Right lung (tissue), 5 donors: ENCODE results near the gene JUP. TPM values are rescaled to one million over a fixed set of nuclear protein-coding genes. Genes with fewer than 3 reads are reported as not detected.

Experiments
- DNase-seq, 2 donors: peaks; one replicate each; pipeline ENCODE4 v3.0.0-alpha.2; 2013
- polyA plus RNA-seq, 5 donors: library from polyadenylated mRNA; unstranded; fragments of 120-200 nt; gene quantifications; one replicate each; pipeline versions ENCODE4 v1.2.1 to v1.2.3, GENCODE V29; 2013; ENCODE audit warnings: inconsistent platforms in 1 of 5, low replicate concordance in 1 of 5; ENCODE audit not compliant: insufficient read length in 5 of 5, insufficient read depth in 1 of 5

Gene JUP
- polyA plus RNA-seq, 5 donors = 81.3 to 137 (median 103) TPM

GRCh38 chr17:41728056-41728455, 58.5 kb downstream of the JUP start:
- DNase-seq = no peak

GRCh38 chr17:41725134-41725533, 61.4 kb downstream of the JUP start:
- DNase-seq = no peak

DNA sequence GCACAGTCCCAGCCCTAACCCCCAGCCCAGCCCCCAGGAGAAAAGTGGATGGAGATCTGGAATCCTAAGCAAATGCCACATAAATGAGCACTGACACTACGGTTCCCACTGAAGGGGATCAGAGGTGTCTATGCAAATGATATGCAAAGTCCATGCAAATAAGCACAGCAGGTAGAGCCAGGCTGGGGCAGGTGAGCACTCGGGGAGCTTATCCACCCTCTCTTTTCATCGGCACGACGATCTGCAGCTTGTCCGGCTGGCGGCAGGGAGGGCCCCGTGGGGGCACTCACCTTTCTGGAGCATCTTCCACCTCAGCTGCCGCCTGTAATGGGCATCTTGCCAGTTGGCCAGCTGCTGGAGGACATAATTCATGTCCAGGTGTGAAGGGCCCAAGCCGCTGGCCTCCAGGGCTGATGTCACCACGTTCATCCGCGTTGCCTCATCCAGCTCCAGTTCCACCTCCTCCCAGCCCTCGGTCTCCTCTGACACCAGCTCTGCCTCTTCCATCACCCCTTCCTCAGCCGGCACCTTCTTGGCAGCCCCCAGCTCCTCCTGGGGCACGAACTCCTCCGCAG, 61.9 kb downstream of the JUP start:
- DNase-seq = no peak

GRCh38 chr17:41723801-41724475, 62.6 kb downstream of the JUP start:
- DNase-seq = no peak

- no peak for DNase-seq
Observed at GRCh38 chr17:41722231-41722630, 64.3 kb downstream of the JUP start.

- DNase-seq = no peak
Observed at GRCh38 chr17:41718287-41718645, 68.2 kb downstream of the JUP start.

DNA sequence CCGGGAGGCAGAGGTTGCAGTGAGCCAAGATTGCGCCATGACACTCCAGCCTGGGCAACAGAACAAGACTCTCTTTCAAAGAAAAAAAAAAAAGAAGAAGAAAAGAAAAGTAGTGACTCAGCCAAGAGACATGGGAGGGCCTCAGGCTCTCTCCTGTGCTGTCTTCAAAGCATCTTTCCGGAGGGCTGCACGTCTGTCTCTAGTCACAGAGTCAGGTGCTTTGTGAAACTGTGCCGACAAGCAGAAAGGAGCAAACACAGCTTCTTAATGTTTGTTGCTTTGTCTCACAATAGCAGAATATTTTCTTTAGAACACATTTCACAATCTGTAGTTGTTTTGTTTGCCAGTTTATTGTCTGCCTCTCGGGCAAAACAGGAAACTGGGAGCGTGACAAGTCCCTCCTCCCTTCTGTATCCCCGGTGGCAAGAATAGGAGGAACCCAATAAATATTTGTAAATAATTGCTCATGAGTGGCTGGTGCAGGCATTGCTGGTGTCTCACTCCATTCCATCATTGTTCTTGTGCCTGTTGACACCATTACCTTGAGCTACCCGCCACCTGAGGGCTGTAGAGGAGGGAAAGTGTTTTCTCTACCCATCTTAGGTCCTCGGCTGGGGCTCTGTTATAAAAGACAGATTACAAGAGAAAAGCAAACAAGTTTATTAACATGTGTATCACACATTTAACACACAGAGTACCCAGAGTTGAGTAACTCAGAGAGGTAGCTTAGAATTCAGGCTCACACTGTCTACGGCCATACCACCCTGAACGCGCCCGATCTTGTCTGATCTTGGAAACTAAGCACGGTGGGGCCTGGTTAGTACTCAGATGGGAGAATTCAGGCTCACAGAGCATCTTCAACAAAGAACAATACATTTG, 68.9 kb downstream of the JUP start:
- DNase-seq = no peak

DNA sequence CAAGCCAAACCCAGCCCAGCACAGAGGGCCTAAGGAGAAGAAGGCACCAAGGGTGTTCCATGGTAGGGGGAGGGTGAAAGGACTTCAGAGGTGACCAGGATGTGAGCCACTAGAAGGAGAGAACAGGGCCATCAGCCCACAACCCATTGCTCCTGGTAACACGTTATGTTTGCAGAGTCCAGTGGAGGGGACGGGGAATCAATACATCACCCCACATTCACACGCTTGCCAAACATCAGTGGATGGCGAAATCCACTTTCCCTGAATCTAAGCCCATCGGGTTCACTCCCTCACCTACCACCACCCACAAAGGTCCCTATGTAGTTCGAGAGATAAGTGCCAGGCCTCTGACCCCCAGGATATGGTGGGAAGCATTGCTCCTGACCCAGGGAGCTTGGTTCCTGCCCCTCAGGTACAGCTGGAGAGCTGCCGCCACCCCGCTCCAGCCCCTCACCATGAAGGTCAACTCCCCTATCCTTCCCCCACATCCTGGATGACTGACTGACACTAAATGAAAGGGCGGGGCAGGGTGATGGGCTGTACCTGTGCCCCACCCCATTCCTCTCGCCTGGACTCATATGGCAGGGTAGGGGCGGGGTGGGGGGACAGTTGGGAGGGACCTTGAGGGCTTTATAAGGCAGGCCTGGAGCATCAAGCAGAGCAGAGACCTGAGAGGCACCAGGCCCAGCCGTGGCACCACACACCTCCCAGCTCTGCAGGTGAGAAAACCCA, 74.7 kb downstream of the JUP start, which contains the start of gene GAST:
TSS of gene GAST (plus strand) at position 663 of the 732 bp plus-strand sequence. CDS start 3,106 bp downstream, outside the sequence.
- DNase-seq = no peak

DNA sequence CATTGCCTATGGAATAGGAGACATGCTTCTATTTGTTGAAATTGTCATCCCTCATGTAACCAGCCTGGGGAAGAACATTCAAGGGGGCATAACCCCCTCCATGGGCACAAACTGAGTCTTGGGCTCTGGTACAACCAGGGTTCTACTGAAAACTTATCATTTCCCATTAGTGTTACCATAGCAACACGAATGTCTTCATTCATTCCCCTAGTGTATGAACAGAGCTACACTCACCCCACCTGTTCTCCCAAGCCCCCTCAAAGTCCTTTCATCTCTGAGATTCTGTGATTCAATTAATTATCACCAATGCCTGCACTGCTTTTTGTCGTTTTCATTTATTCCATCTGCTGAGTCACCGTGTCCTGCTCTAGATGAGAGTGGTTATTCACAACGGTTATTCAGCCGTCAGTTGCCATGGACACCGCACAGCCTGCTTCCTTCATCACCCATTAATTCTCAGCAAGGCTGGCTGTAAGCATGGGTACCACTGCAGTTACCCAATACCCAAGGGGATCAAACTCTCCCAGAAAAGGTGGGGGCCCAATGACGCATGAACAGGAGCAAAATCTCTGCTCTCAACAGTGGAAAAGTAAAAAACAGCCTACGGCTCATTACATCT, 75.9 kb downstream of the JUP start:
- no peak for DNase-seq

DNA sequence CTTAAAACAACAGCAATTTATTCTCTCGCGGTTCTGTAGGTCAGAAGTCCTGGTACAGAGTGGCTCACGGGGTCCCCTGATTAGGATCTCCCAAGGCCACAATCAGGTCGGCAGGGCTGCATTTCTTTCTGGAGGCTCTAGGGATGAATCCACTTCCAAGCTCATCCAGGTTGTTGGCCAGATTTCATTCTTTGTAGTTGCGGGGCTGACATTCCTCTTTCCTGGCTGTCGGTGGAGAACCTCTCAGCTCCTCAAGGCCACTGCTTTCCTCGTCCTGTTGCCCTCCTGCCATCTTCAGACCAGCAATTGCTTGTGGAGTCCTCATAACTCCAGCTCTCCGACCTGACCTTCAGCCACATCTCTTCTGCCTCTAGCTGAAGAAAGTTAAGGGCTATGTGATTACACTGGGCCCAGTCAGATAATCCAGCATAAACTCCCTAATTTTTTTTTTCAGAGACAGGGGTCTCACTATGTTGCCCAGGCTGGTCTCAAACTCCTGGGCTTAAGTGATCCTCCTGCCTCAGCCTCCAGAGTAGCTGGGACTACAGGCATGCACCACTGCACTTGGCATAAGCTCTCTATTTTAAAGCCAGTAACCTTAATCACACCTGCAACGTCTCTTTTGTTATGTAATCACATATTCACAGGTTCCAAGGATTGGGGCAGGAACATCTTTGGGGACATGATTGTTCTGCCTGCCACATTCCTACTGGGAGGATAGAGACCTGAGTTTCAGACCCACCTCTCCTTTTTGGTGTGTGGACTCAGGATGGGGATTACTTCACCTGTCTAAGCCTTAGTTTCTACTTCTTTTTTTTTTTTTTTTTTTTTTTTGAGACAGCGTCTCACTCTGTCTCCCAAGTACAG, 78.5 kb downstream of the JUP start:
- DNase-seq = no peak

- no peak for DNase-seq
Observed at GRCh38 chr17:41705271-41705991, 81.1 kb downstream of the JUP start.

Other genes with a start within 250 kb of the JUP start
- not detected for gene KRT9, start 214.7 kb downstream of the JUP start, polyA plus RNA-seq
- 1 to 10 TPM in 2 of 5 donors, under 1 TPM in 3; 0.55 to 2.1 (median 0.87) TPM for gene KRT14, start 199.8 kb downstream of the JUP start, polyA plus RNA-seq
- not detected for gene KRT16, start 173.9 kb downstream of the JUP start, polyA plus RNA-seq
- 10 to 100 TPM in 2 of 5 donors, 1 to 10 TPM in 3; 2.6 to 12.1 (median 5.5) TPM for gene KRT17, start 162.1 kb downstream of the JUP start, polyA plus RNA-seq
- gene EIF1, start 97.8 kb downstream of the JUP start, polyA plus RNA-seq = 100 to 1,000 TPM; 648 to 772 (median 688) TPM
- not detected for gene GAST, start 74.4 kb downstream of the JUP start, polyA plus RNA-seq
- under 1 TPM; 0.18 to 0.60 (median 0.49) TPM for gene HAP1, start 52.1 kb downstream of the JUP start, polyA plus RNA-seq
- gene P3H4, start 25.2 kb upstream of the JUP start, polyA plus RNA-seq = 10 to 100 TPM; 23.9 to 46.8 (median 32.1) TPM
- gene FKBP10, start 26.3 kb upstream of the JUP start, polyA plus RNA-seq = 100 to 1,000 TPM; 108 to 162 (median 140) TPM
- gene NT5C3B, start 49.5 kb upstream of the JUP start, polyA plus RNA-seq = 100 to 1,000 TPM in 3 of 5 donors, 10 to 100 TPM in 2; 86.8 to 105 (median 103) TPM
- gene KLHL10, start 51.1 kb upstream of the JUP start, polyA plus RNA-seq = under 1 TPM in 4 of 5 donors, not detected in 1; 0.14 to 0.28 (median 0.24) TPM
- gene KLHL11, start 78.7 kb upstream of the JUP start, polyA plus RNA-seq = 10 to 100 TPM in 1 of 5 donors, 1 to 10 TPM in 4; 6.2 to 10.7 (median 9.4) TPM
- 10 to 100 TPM; 69.8 to 87.7 (median 72.1) TPM for gene ACLY, start 132.2 kb upstream of the JUP start, polyA plus RNA-seq
- gene ODAD4, start 143.9 kb upstream of the JUP start, polyA plus RNA-seq = 1 to 10 TPM; 3.8 to 8.8 (median 6.0) TPM
- gene CNP, start 180.1 kb upstream of the JUP start, polyA plus RNA-seq = 10 to 100 TPM; 49.6 to 78.5 (median 55.9) TPM
- 100 to 1,000 TPM; 121 to 167 (median 149) TPM for gene DNAJC7, start 230.7 kb upstream of the JUP start, polyA plus RNA-seq
- 10 to 100 TPM; 37.6 to 56.9 (median 42.2) TPM for gene NKIRAS2, start 233.4 kb upstream of the JUP start, polyA plus RNA-seq